ENCODE results near the gene MUC2.

The MUC2 gene

GRCh38 chr11:1123970-1124369 is 49.3 kb downstream of the MUC2 start:
- peaks cover 0 to 7% (median 0%) of the 10 kb centered on the region in 5 experiments for H3K27me3 ChIP-seq (replicated peaks in 2 of 5; ENCODE audit: control insufficient read depth in 4 of 5, insufficient read depth in 5 of 5, low read length in 4 of 5)
- POLR2A ChIA-PET = no interaction called here
- no peaks in the 10 kb centered on the region for H3K4me1 ChIP-seq (ENCODE audit: control extremely low read depth in 1 of 4, control insufficient read depth in 4 of 4, insufficient read depth in 4 of 4, low read length in 3 of 4)
- no peak overlapping the region for H3K27ac ChIP-seq (ENCODE audit: insufficient read depth in 1 of 2, low read depth in 1 of 2, low read length in 2 of 2, poor library complexity in 1 of 2, severe bottlenecking in 2 of 2)
- no peaks in the 10 kb centered on the region for H3K36me3 ChIP-seq (ENCODE audit: control insufficient read depth in 4 of 4, insufficient read depth in 4 of 4, low read length in 3 of 4)
- WGBS (ENCODE audit: insufficient coverage) = no CpG with 5 or more reads among the region's 1 CpG
- no peak overlapping the region for H3K4me3 ChIP-seq (ENCODE audit: control insufficient read depth in 1 of 7, extremely low read depth in 1 of 7, insufficient read depth in 4 of 7, low read depth in 2 of 7, low read length in 6 of 7)
- CTCF ChIA-PET = no interaction called here
- no peak for DNase-seq
- H3K9me3 ChIP-seq (ENCODE audit: control extremely low read depth in 1 of 5, control insufficient read depth in 4 of 5, insufficient read depth in 2 of 5, low read depth in 1 of 5, low read length in 4 of 5) = no peaks in the 10 kb centered on the region

Measured in common myeloid progenitor, CD34-positive (primary cell).